ENCODE measurements around the gene SRP14.

GRCh38 chr15:40052604-40053003, 13.6 kb upstream of the SRP14 start:
- no peak for TF ChIP-seq CTCF (IDR thresholded peaks at IDR 0.05; ENCODE audit: insufficient read depth, low read length)
- TF ChIP-seq GABPA (IDR thresholded peaks at IDR 0.05; ENCODE audit: low read depth): no peak
- no peak for TF ChIP-seq POLR2AphosphoS5 (IDR thresholded peaks at IDR 0.05; ENCODE audit: low read depth)
- TF ChIP-seq, protein P1, sequence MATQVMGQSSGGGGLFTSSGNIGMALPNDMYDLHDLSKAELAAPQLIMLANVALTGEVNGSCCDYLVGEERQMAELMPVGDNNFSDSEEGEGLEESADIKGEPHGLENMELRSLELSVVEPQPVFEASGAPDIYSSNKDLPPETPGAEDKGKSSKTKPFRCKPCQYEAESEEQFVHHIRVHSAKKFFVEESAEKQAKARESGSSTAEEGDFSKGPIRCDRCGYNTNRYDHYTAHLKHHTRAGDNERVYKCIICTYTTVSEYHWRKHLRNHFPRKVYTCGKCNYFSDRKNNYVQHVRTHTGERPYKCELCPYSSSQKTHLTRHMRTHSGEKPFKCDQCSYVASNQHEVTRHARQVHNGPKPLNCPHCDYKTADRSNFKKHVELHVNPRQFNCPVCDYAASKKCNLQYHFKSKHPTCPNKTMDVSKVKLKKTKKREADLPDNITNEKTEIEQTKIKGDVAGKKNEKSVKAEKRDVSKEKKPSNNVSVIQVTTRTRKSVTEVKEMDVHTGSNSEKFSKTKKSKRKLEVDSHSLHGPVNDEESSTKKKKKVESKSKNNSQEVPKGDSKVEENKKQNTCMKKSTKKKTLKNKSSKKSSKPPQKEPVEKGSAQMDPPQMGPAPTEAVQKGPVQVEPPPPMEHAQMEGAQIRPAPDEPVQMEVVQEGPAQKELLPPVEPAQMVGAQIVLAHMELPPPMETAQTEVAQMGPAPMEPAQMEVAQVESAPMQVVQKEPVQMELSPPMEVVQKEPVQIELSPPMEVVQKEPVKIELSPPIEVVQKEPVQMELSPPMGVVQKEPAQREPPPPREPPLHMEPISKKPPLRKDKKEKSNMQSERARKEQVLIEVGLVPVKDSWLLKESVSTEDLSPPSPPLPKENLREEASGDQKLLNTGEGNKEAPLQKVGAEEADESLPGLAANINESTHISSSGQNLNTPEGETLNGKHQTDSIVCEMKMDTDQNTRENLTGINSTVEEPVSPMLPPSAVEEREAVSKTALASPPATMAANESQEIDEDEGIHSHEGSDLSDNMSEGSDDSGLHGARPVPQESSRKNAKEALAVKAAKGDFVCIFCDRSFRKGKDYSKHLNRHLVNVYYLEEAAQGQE (IDR thresholded peaks at IDR 0.05; ENCODE audit: insufficient replicate concordance, low read depth): no peak
